ENCODE results near the gene GNRH2. TPM values are rescaled to one million over a fixed set of nuclear protein-coding genes. Genes with fewer than 3 reads are reported as not detected.

The GNRH2 gene
- polyA plus RNA-seq, 1 of the 3 experiments (the other 2 are of a cell fraction): 0.58 TPM

DNA sequence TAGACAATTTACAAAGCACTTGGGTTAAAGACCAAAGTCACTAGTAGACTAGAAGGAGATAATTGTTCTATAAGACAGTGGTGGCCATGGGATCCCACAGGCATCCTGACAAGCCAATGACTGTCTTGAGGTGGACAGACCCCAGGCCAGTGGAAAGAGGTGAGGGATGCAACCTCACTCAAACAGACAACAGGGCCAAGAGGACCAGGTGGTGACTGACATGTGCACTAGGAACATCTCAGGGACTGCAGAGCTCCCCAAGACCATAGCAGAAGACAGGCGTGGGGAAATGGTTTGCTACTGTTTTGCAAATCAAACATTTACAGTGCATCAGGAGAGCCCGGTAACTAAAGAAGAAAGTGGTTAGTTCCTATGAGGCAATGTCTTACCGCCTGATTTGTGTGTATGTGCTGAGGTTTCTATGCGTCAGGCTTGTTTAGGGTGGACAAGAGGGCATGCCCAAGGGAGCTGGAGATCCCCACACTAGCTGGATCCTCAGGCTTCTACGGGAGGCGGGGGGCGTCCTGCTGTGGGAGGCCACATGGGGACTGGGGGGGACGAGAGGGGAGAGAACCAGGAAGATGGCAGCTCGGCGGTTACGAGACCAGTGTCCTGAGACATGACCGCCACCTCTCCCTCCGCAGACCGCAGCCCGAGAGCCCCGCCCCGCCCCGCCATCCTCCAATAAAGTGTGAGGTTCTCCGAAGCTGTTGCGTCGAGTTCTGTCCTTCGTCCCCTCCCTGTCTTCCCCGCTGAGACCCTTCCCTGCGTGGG is 1.8 kb downstream of the GNRH2 start (continued):
- TF ChIP-seq, protein P1, sequence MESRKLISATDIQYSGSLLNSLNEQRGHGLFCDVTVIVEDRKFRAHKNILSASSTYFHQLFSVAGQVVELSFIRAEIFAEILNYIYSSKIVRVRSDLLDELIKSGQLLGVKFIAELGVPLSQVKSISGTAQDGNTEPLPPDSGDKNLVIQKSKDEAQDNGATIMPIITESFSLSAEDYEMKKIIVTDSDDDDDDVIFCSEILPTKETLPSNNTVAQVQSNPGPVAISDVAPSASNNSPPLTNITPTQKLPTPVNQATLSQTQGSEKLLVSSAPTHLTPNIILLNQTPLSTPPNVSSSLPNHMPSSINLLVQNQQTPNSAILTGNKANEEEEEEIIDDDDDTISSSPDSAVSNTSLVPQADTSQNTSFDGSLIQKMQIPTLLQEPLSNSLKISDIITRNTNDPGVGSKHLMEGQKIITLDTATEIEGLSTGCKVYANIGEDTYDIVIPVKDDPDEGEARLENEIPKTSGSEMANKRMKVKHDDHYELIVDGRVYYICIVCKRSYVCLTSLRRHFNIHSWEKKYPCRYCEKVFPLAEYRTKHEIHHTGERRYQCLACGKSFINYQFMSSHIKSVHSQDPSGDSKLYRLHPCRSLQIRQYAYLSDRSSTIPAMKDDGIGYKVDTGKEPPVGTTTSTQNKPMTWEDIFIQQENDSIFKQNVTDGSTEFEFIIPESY (IDR thresholded peaks at IDR 0.05; ENCODE audit: borderline replicate concordance, low read depth): no peak
- no peak for TF ChIP-seq RCOR1 (IDR thresholded peaks at IDR 0.05; ENCODE audit: low read length)
- TF ChIP-seq YY1 (IDR thresholded peaks at IDR 0.05; ENCODE audit: low read depth): no peak
- no peak for TF ChIP-seq EZH2phosphoT487 (IDR thresholded peaks at IDR 0.05; ENCODE audit: borderline replicate concordance, low read depth)
- no peak for TF ChIP-seq GATA2 (CRISPR knock-in tag; IDR thresholded peaks at IDR 0.05)
- no peak for TF ChIP-seq MXI1 (IDR thresholded peaks at IDR 0.05; ENCODE audit: low read depth, low read length)
- no peak for TF ChIP-seq RXRA (IDR thresholded peaks at IDR 0.05; ENCODE audit: borderline replicate concordance, low read depth)
- TF ChIP-seq FOXJ3 (CRISPR knock-in tag; IDR thresholded peaks at IDR 0.05): no peak

DNA sequence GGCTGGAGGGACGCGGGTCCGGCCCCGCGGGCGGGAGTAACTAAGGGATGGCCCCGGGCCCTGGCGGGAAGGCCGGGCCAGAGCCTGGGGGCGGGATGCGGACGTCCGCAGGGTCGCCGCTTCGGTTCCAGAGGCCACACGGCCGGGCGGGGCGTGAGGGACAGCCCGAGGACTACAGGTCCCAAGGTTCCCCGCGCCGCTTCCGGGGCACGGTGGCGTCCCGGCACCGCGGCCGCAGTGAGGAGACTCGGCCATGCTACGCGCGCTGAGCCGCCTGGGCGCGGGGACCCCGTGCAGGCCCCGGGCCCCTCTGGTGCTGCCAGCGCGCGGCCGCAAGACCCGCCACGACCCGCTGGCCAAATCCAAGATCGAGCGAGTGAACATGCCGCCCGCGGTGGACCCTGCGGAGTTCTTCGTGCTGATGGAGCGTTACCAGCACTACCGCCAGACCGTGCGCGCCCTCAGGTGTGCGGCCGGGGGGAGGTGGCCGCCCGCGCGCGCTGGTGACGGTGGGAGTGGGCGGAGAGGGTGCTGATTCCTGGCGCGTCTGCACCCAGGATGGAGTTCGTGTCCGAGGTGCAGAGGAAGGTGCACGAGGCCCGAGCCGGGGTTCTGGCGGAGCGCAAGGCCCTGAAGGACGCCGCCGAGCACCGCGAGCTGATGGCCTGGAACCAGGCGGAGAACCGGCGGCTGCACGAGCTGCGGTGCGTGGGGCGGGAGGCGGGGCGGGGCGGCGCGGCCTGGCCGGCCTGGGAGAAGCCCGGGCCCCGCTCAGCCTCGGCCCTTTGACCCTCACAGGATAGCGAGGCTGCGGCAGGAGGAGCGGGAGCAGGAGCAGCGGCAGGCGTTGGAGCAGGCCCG is 2.6 kb downstream of the GNRH2 start, which contains the start of gene MRPS26:
Gene MRPS26, plus strand, starts transcription at position 237 of the 861 bp plus-strand sequence. Its CDS starts 17 bp downstream, at position 254.
- Histone ChIP-seq H3K27ac (ENCODE audit: low read depth in 2 of 2, low read length in 1 of 2) (peak within 1 kb of the TSS; percentile 54 to 96), H3K27me3 (ENCODE audit: insufficient read depth) (no peaks in the 10 kb centered on the region), H3K9ac (peak within 1 kb of the TSS; percentile 80), H3K9me3 (no peaks in the 10 kb centered on the region), H4K20me1 (ENCODE audit: insufficient read depth) (0 out of 2 replicates have a peak, but pooled peaks cover 5% of the 10 kb centered on the region), H3K79me2 (ENCODE audit: insufficient read depth) (peaks cover 21% of the 10 kb centered on the region), H3K36me3 (replicated peaks in 1 of 2; ENCODE audit: control insufficient read depth in 1 of 2, insufficient read depth in 2 of 2, low read length in 1 of 2) (peaks cover 12 to 27% of the 10 kb centered on the region in 2 experiments), H3K4me1 (ENCODE audit: control insufficient read depth in 1 of 2, insufficient read depth in 2 of 2, low read depth in 1 of 2, low read length in 1 of 2) (peaks cover 5 to 17% of the 10 kb centered on the region in 2 experiments; a peak in 2 of 4 replicates), H3F3A (replicated peaks; ENCODE audit: insufficient read depth) (peaks cover 4% of the 10 kb centered on the region), H2AFZ (ENCODE audit: low read depth) (peak within 1 kb of the TSS; percentile 53; the same call in 1 of the 2 replicates), H3K4me2 (peak within 1 kb of the TSS; percentile 94), H3K9me2 (no peaks in the 10 kb centered on the region), H3K4me3 (ENCODE audit: low read depth in 2 of 2, low read length in 1 of 2) (peak within 1 kb of the TSS; percentile 78 to 97)
- POLR2A ChIA-PET: interaction anchor here (1.0 to 1.1 kb wide), 2 partner anchors 113 to 171 kb away, joined by 3 read pairs; partner anchors contain the start of genes FASTKD5 and UBOX5
- CTCF ChIA-PET: interaction anchor here (1.5 kb wide), 1 partner anchor 8 kb away, joined by 7 read pairs; no protein-coding TSS in a partner anchor
- DNase-seq: peak; percentile 96
- WGBS (ENCODE audit: low lambda C conversion rate): 2% methylated on average over 41 of the region's 104 CpGs
- 0 out of 2 replicates have a peak, but pooled peaks have one; percentile 13 for TF ChIP-seq TEAD4 (IDR thresholded peaks at IDR 0.05; ENCODE audit: borderline replicate concordance, insufficient read depth)
- TF ChIP-seq FOXJ3 (CRISPR knock-in tag; IDR thresholded peaks at IDR 0.05): no peak
- TF ChIP-seq, protein P2, sequence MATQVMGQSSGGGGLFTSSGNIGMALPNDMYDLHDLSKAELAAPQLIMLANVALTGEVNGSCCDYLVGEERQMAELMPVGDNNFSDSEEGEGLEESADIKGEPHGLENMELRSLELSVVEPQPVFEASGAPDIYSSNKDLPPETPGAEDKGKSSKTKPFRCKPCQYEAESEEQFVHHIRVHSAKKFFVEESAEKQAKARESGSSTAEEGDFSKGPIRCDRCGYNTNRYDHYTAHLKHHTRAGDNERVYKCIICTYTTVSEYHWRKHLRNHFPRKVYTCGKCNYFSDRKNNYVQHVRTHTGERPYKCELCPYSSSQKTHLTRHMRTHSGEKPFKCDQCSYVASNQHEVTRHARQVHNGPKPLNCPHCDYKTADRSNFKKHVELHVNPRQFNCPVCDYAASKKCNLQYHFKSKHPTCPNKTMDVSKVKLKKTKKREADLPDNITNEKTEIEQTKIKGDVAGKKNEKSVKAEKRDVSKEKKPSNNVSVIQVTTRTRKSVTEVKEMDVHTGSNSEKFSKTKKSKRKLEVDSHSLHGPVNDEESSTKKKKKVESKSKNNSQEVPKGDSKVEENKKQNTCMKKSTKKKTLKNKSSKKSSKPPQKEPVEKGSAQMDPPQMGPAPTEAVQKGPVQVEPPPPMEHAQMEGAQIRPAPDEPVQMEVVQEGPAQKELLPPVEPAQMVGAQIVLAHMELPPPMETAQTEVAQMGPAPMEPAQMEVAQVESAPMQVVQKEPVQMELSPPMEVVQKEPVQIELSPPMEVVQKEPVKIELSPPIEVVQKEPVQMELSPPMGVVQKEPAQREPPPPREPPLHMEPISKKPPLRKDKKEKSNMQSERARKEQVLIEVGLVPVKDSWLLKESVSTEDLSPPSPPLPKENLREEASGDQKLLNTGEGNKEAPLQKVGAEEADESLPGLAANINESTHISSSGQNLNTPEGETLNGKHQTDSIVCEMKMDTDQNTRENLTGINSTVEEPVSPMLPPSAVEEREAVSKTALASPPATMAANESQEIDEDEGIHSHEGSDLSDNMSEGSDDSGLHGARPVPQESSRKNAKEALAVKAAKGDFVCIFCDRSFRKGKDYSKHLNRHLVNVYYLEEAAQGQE (IDR thresholded peaks at IDR 0.05; ENCODE audit: low read depth, low read length): peak; percentile 18; the same call in 1 of the 2 replicates
- TF ChIP-seq FOXM1 (IDR thresholded peaks at IDR 0.05; ENCODE audit: low read depth): no peak
- TF ChIP-seq, protein P3, sequence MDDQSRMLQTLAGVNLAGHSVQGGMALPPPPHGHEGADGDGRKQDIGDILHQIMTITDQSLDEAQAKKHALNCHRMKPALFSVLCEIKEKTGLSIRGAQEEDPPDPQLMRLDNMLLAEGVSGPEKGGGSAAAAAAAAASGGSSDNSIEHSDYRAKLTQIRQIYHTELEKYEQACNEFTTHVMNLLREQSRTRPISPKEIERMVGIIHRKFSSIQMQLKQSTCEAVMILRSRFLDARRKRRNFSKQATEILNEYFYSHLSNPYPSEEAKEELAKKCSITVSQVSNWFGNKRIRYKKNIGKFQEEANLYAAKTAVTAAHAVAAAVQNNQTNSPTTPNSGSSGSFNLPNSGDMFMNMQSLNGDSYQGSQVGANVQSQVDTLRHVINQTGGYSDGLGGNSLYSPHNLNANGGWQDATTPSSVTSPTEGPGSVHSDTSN (IDR thresholded peaks at IDR 0.05): no peak
- TF ChIP-seq, protein P4, sequence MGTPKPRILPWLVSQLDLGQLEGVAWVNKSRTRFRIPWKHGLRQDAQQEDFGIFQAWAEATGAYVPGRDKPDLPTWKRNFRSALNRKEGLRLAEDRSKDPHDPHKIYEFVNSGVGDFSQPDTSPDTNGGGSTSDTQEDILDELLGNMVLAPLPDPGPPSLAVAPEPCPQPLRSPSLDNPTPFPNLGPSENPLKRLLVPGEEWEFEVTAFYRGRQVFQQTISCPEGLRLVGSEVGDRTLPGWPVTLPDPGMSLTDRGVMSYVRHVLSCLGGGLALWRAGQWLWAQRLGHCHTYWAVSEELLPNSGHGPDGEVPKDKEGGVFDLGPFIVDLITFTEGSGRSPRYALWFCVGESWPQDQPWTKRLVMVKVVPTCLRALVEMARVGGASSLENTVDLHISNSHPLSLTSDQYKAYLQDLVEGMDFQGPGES (IDR thresholded peaks at IDR 0.05; ENCODE audit: low read depth, low read length): no peak
- TF ChIP-seq YY1 (IDR thresholded peaks at IDR 0.05; ENCODE audit: low read depth): peak; percentile 67; the same call in 1 of the 2 replicates
- TF ChIP-seq, protein P5, sequence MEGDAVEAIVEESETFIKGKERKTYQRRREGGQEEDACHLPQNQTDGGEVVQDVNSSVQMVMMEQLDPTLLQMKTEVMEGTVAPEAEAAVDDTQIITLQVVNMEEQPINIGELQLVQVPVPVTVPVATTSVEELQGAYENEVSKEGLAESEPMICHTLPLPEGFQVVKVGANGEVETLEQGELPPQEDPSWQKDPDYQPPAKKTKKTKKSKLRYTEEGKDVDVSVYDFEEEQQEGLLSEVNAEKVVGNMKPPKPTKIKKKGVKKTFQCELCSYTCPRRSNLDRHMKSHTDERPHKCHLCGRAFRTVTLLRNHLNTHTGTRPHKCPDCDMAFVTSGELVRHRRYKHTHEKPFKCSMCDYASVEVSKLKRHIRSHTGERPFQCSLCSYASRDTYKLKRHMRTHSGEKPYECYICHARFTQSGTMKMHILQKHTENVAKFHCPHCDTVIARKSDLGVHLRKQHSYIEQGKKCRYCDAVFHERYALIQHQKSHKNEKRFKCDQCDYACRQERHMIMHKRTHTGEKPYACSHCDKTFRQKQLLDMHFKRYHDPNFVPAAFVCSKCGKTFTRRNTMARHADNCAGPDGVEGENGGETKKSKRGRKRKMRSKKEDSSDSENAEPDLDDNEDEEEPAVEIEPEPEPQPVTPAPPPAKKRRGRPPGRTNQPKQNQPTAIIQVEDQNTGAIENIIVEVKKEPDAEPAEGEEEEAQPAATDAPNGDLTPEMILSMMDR (IDR thresholded peaks at IDR 0.05): no peak
- TF ChIP-seq NFIC (IDR thresholded peaks at IDR 0.05; ENCODE audit: borderline replicate concordance): no peak
- TF ChIP-seq JUND (IDR thresholded peaks at IDR 0.05): no peak
